ENCODE measurements around the gene TPSG1.
"Not testable (repeated sequence)": the region's sequence is repeated elsewhere in the genome, so short reads cannot be mapped to it uniquely, and the experiment has no call there.

The TPSG1 gene

DNA sequence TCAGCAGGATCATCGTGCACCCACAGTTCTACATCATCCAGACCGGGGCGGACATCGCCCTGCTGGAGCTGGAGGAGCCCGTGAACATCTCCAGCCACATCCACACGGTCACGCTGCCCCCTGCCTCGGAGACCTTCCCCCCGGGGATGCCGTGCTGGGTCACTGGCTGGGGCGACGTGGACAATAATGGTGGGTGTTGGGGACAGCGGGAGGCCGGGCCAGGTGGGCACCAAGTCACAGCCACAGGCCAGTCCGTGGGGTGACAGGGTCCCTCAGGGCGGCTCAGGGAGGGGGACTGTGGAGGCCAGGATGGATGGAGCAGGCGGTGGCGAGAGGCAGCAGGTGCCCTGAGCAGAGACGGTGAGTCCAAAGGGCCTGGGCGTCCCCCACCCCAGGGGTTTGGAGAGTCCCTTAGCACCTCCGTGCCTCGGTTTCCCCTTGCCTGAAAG is 31.8 kb upstream of the TPSG1 start:
- Histone ChIP-seq H3K27me3 (ENCODE audit: control insufficient read depth, insufficient read depth, low read length, poor library complexity, severe bottlenecking) (peaks cover 40% of the 10 kb centered on the region), H3K9me3 (ENCODE audit: control insufficient read depth, low read length) (no peaks in the 10 kb centered on the region), H3K27ac (ENCODE audit: insufficient read depth, low read depth, low read length, poor library complexity, severe bottlenecking) (no peak overlapping the region), H3K4me1 (ENCODE audit: control insufficient read depth, insufficient read depth, low read length) (peaks cover 5% of the 10 kb centered on the region), H3K4me3 (ENCODE audit: insufficient read depth, low read depth, low read length) (no peak overlapping the region), H3K36me3 (ENCODE audit: control insufficient read depth, insufficient read depth, low read length) (no peaks in the 10 kb centered on the region)
- WGBS, 2 experiments: 93 to 94% methylated on average over 22 of the region's 22 CpGs

DNA sequence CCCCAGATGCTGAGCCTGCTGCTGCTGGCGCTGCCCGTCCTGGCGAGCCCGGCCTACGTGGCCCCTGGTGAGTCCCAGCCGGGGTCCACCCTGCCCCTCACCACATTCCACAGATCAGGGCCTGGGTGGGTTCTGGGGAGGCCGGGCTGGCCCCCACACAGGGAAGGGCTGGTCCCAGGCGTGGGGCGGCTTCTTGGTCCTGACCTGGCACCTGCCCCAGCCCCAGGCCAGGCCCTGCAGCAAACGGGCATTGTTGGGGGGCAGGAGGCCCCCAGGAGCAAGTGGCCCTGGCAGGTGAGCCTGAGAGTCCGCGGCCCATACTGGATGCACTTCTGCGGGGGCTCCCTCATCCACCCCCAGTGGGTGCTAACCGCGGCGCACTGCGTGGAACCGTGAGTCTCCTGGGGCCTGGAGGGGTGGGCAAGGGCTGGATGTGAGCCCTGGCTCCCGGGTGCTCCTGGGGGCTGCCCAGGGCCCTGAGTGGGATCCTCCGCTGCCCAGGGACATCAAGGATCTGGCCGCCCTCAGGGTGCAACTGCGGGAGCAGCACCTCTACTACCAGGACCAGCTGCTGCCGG is 31.3 kb upstream of the TPSG1 start:
- not testable (repeated sequence) for H3K36me3 ChIP-seq (ENCODE audit: control insufficient read depth, insufficient read depth, low read length); H3K4me1 ChIP-seq (ENCODE audit: control insufficient read depth, insufficient read depth, low read length); H3K27ac ChIP-seq (ENCODE audit: insufficient read depth, low read depth, low read length, poor library complexity, severe bottlenecking); H3K4me3 ChIP-seq (ENCODE audit: insufficient read depth, low read depth, low read length); H3K9me3 ChIP-seq (ENCODE audit: control insufficient read depth, low read length)
- H3K27me3 ChIP-seq (ENCODE audit: control insufficient read depth, insufficient read depth, low read length, poor library complexity, severe bottlenecking): peaks cover 35% of the 10 kb centered on the region
- 92% methylated on average over 23 of the region's 23 CpGs for WGBS, 2 experiments

DNA sequence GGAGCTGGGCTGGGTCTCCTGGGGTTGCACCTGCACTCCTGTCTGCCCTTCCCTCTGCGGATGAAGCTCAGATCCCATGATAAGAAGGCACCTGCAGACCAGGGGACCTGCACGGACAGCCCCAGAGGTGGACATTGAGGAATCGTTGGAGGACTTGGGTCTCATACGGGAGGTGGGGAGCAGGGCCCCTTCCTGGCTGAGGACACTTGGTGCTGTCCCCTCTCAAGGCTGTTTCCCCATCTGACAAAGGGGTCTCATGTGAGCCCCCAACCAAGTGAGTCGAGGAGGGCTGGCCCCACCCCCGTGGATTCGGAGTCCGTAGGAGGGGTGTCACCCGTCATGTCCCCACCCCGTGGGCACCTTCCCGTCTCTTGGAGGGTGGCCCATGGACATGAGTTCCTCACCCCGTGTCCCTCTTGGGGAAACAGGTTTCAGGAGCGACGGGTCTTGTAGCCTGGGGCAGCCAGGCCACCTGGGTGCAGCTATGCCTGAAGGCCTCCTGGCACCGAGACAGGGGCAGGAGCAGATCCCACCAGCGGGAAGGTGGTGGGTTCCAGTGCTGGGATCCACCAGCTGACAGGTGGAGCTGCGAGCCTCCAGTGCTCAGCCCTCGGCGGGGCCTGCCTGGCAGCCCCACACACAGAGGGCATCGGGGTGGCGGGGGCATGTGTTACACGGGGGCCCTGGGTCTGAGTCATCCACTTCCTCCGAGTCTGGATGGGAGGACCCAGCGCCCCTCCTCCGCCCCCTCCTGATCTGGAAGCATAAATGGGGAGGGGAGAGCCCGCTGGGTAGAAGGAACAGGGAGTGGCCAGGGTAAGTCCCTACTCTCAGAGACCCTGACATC is 30.4 kb upstream of the TPSG1 start, which contains the start of gene TPSD1:
Gene TPSD1 (plus strand): TSS at position 794 of the 847 bp plus-strand sequence. CDS start 212 bp downstream, outside the sequence.
- not testable (repeated sequence) for H3K4me1 ChIP-seq (ENCODE audit: control insufficient read depth, insufficient read depth, low read length); H3K4me3 ChIP-seq (ENCODE audit: insufficient read depth, low read depth, low read length); H3K9me3 ChIP-seq (ENCODE audit: control insufficient read depth, low read length); H3K36me3 ChIP-seq (ENCODE audit: control insufficient read depth, insufficient read depth, low read length); H3K27ac ChIP-seq (ENCODE audit: insufficient read depth, low read depth, low read length, poor library complexity, severe bottlenecking)
- H3K27me3 ChIP-seq (ENCODE audit: control insufficient read depth, insufficient read depth, low read length, poor library complexity, severe bottlenecking): peaks cover 26% of the 10 kb centered on the region
- WGBS, 2 experiments: 79 to 82% methylated on average over 22 to 24 of the region's 26 CpGs

DNA sequence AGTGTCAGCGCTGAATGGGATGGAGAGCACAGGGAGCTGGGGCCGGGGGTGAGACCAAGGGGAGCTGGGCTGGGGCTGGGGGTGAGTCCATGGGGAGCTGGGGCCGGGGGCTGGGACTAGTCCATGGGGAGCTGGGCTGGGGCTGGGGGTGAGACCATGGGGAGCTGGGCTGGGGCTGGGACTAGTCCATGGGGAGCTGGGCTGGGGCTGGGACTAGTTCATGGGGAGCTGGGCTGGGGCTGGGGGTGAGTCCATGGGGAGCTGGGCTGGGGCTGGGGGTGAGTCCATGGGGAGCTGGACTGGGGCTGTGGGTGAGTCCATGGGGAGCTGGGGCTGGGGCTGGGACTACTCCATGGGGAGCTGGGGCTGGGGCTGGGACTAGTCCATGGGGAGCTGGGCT is 29.8 kb upstream of the TPSG1 start:
- H3K9me3 ChIP-seq (ENCODE audit: control insufficient read depth, low read length); H3K27ac ChIP-seq (ENCODE audit: insufficient read depth, low read depth, low read length, poor library complexity, severe bottlenecking); H3K4me3 ChIP-seq (ENCODE audit: insufficient read depth, low read depth, low read length); H3K36me3 ChIP-seq (ENCODE audit: control insufficient read depth, insufficient read depth, low read length); H3K4me1 ChIP-seq (ENCODE audit: control insufficient read depth, insufficient read depth, low read length): not testable (repeated sequence)
- WGBS, 2 experiments: 91 to 95% methylated on average over 3 of the region's 3 CpGs
- H3K27me3 ChIP-seq (ENCODE audit: control insufficient read depth, insufficient read depth, low read length, poor library complexity, severe bottlenecking): peaks cover 19% of the 10 kb centered on the region

DNA sequence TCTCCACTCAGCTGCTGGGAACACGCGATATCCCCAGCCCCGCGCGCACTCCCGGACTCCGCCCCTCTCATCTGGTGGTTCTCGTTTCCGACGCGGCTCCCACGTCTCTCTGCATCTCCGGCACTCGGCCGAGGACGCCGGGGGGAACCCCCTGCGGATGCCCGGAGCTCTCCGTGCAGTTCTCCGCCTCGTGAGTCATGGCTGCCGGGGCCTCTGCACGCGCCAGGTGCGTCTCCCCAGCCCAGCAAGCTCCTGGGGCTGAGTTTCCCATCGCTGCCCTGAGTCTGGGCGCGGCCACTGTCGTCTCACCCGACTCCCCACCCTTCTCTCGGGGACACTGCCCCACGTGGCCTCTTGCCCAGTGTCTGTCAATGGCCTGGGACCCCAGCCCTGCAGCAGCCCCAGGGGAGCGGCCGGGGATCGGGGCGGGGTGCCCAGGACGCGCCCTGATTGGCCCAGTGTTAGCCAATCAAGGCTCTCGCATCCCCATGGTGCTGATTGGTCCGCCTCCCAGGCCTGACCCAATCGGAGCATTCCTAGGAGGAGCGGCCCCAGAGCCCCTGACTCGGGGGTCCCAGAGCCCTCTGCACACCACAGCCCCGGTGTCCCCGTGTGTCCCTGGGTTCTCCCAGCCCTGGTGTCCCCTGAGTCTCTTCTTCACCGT is 28.8 kb upstream of the TPSG1 start:
- no CpG with 5 or more reads among the region's 47 CpGs for WGBS, 2 experiments
- not testable (repeated sequence) for H3K9me3 ChIP-seq (ENCODE audit: control insufficient read depth, low read length); H3K27ac ChIP-seq (ENCODE audit: insufficient read depth, low read depth, low read length, poor library complexity, severe bottlenecking); H3K36me3 ChIP-seq (ENCODE audit: control insufficient read depth, insufficient read depth, low read length); H3K4me1 ChIP-seq (ENCODE audit: control insufficient read depth, insufficient read depth, low read length); H3K4me3 ChIP-seq (ENCODE audit: insufficient read depth, low read depth, low read length); H3K27me3 ChIP-seq (ENCODE audit: control insufficient read depth, insufficient read depth, low read length, poor library complexity, severe bottlenecking)

DNA sequence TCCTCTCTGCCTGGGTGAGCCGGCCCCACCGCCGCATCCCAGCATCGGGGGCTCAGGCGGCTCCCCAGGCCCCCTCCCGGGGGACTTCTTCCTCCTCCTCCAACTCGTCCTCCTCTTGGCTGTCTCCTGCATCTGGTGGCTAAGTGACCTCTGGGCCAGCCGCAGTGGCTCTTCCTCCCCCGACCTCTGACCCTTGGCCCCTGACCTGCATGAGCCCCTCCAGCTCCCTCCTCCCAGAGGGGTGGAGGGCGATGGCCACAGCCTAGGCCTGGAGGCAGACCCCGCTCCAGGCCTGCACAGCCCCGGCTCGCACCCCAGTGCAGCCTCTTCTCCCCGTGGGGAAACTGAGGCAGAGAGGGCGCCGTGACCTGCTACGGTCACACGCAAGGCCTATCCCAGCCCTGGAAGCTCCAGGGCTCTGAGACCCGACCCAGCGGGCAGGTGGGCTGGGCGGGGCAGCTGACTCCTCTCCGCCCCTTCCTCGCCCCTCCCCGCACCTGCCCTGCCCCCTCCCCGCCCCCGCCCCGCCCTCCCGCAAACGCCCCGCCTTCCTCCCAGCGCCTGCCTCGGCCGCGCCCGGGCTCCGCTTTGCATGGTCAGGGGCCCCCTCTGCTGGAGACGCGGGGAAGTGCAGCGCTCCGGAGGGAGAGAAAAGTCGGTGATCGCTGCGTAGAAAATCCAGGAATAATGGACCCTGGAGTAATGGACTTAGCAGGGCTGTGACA is 24.1 kb upstream of the TPSG1 start:
- not testable (repeated sequence) for H3K4me3 ChIP-seq (ENCODE audit: insufficient read depth, low read depth, low read length); H3K4me1 ChIP-seq (ENCODE audit: control insufficient read depth, insufficient read depth, low read length); H3K27ac ChIP-seq (ENCODE audit: insufficient read depth, low read depth, low read length, poor library complexity, severe bottlenecking); H3K36me3 ChIP-seq (ENCODE audit: control insufficient read depth, insufficient read depth, low read length); H3K9me3 ChIP-seq (ENCODE audit: control insufficient read depth, low read length)
- peaks cover 37% of the 10 kb centered on the region for H3K27me3 ChIP-seq (ENCODE audit: control insufficient read depth, insufficient read depth, low read length, poor library complexity, severe bottlenecking)
- no CpG with 5 or more reads among the region's 43 CpGs for WGBS, 2 experiments

DNA sequence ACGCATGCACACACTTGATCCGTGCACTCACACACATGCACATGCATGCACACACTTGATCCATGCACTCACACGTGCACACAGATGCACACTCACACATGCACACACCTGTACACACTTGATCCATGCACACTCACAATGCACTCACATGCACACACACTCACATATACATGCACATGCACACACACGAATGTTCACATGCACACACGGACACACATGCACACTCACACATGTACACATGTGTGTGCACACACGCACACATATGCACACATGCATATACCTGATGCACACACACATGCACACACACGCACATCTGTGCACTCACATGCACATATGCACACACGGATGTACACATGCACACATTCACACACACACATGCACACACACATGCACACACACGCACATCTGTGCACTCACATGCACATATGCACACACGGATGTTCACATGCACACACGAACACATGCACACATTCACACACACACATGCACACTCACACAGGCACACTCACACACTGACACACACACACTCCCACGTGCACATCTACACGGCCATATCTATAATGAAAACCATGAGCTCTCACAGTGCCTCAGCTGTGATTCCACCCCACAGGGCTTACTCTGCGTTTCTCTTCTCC is 23.0 kb upstream of the TPSG1 start:
- H3K27ac ChIP-seq (ENCODE audit: insufficient read depth, low read depth, low read length, poor library complexity, severe bottlenecking); H3K4me3 ChIP-seq (ENCODE audit: insufficient read depth, low read depth, low read length); H3K36me3 ChIP-seq (ENCODE audit: control insufficient read depth, insufficient read depth, low read length); H3K9me3 ChIP-seq (ENCODE audit: control insufficient read depth, low read length); H3K4me1 ChIP-seq (ENCODE audit: control insufficient read depth, insufficient read depth, low read length): not testable (repeated sequence)
- WGBS, 2 experiments: 88 to 89% methylated on average over 14 of the region's 14 CpGs
- peaks cover 33% of the 10 kb centered on the region for H3K27me3 ChIP-seq (ENCODE audit: control insufficient read depth, insufficient read depth, low read length, poor library complexity, severe bottlenecking)

DNA sequence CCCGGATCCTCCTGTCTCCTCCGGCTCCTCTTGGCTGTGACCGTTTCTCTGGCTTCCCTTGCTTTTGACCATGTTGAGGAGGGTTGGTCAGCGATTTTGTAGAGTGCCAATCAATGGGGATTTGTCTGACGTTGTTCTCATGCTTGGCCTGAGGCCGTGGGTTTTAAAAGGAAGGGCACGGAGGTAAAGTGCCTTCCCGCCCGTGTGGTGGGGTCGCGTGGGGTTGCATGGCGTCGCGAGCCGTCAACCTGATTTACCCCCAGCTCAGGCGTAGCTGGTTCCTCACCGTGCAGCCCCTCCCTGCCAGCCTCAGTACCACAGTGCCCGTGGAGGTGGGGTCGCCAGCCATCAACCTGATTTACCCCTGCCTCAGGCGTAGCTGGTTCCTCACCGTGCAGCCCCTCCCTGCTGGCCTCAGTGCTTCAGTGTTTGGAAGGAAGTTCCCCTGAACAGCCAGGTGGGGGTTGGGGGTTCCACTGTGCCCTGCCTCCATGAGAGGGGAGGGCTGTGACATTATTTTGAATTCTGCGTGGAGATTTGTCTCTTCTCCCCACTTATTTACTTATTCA is 20.5 kb upstream of the TPSG1 start:
- Histone ChIP-seq H3K4me1 (ENCODE audit: control insufficient read depth, insufficient read depth, low read length) (no peaks in the 10 kb centered on the region), H3K27ac (ENCODE audit: insufficient read depth, low read depth, low read length, poor library complexity, severe bottlenecking) (no peak overlapping the region), H3K4me3 (ENCODE audit: insufficient read depth, low read depth, low read length) (no peak overlapping the region), H3K27me3 (ENCODE audit: control insufficient read depth, insufficient read depth, low read length, poor library complexity, severe bottlenecking) (peaks cover 30% of the 10 kb centered on the region), H3K9me3 (ENCODE audit: control insufficient read depth, low read length) (no peaks in the 10 kb centered on the region), H3K36me3 (ENCODE audit: control insufficient read depth, insufficient read depth, low read length) (no peaks in the 10 kb centered on the region)
- 81 to 82% methylated on average over 21 to 22 of the region's 22 CpGs for WGBS, 2 experiments

DNA sequence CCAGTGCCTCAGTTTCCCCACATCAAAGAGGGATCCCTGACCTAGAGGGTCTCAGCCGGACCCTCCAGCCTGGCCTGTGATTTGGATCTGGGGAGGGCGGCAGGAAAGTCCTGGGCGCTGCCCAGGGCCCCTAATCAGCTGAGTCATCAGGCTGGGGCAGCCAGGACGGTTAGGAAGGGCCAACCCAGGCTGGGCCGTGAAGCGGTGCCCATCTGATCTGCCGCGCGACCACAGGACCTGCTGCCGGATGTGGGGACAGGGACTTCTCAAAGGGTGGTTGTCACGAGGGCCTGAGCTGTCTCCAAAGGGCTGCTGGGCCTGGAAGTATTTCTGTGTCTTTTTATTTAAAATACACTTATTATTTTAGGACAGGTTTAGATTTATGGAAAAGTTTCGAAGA is 19.8 kb upstream of the TPSG1 start:
- WGBS, 2 experiments: 93 to 94% methylated on average over 12 of the region's 12 CpGs
- no peak overlapping the region for H3K27ac ChIP-seq (ENCODE audit: insufficient read depth, low read depth, low read length, poor library complexity, severe bottlenecking)
- peaks cover 30% of the 10 kb centered on the region for H3K27me3 ChIP-seq (ENCODE audit: control insufficient read depth, insufficient read depth, low read length, poor library complexity, severe bottlenecking)
- H3K36me3 ChIP-seq (ENCODE audit: control insufficient read depth, insufficient read depth, low read length): no peaks in the 10 kb centered on the region
- H3K4me3 ChIP-seq (ENCODE audit: insufficient read depth, low read depth, low read length): no peak overlapping the region
- H3K4me1 ChIP-seq (ENCODE audit: control insufficient read depth, insufficient read depth, low read length): no peaks in the 10 kb centered on the region
- no peaks in the 10 kb centered on the region for H3K9me3 ChIP-seq (ENCODE audit: control insufficient read depth, low read length)

All from ectodermal cell (in vitro differentiated cells).